K562 (cell line): Measurements from ENCODE around the gene LRRC49.

Experiments
- CHD1 ChIP-seq: fragments of 200-600 bp; sonication (generic); IDR thresholded peaks from one replicate; pipeline ENCODE4 v1.6.1; 2012; ENCODE audit warnings: mild to moderate bottlenecking, moderate library complexity, low read length, inconsistent platforms
- HNRNPL ChIP-seq: fragments of 200-400 bp; formaldehyde crosslinking; IDR thresholded peaks from 2 replicates; pipeline ENCODE4 v1.6.1; 2017; ENCODE audit warnings: low read depth, mild to moderate bottlenecking, low read length
- NR3C1 ChIP-seq: sonication (generic); formaldehyde crosslinking; IDR thresholded peaks from 2 replicates; pipeline ENCODE4 v1.8.1; 2022; ENCODE audit warnings: missing genetic modification reagents
- RBM17 ChIP-seq: fragments of 200-400 bp; formaldehyde crosslinking; IDR thresholded peaks from 2 replicates; pipeline ENCODE4 v1.6.1; 2017; ENCODE audit warnings: low read depth, mild to moderate bottlenecking, low read length, borderline replicate concordance
- ZBTB7A ChIP-seq: IDR thresholded peaks from 2 replicates; pipeline ENCODE4 v1.6.1; 2011; ENCODE audit warnings: low read depth, mild to moderate bottlenecking, low read length, moderate library complexity, borderline replicate concordance; ENCODE audit not compliant: control insufficient read depth
- TF ChIP-seq, protein P1 (sequence below), 3 experiments: IDR thresholded peaks in 2 of 3; conservative IDR thresholded peaks in 1 of 3; 2 replicates each; pipeline ENCODE4 v1.5.1; 2011 to 2012; ENCODE audit warnings: low read length in 3 of 3, mild to moderate bottlenecking in 3 of 3, control low read depth in 2 of 3, improper control_type of control experiment in 1 of 3, inconsistent platforms in 1 of 3, low read depth in 1 of 3, mixed read lengths in 1 of 3, moderate library complexity in 1 of 3; ENCODE audit not compliant: insufficient read depth in 2 of 3

DNA sequence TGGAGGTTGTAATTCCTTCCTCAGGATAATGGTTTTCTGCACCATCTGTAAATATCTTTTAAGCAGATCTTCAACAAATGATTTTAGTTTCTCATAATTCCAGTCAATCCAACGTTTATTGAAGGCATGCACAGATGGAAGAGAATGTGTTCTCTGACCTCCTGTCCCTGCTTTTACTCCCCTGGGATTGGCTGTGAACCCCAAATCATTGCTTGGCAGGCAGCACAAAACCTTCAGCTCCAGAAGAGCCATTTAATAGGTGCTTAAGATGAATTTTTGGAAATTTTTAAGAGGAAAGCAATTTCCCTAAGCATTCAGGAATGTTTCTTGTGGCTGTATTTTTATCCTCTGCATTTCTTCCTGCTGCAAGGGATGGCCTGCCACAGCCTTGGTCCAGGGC, 197.2 kb downstream of the LRRC49 start:
- TF ChIP-seq RBM17 (no peak), NR3C1 (CRISPR knock-in tag) (no peak), CHD1 (no peak), HNRNPL (no peak), ZBTB7A (no peak)
- TF ChIP-seq, protein P1, sequence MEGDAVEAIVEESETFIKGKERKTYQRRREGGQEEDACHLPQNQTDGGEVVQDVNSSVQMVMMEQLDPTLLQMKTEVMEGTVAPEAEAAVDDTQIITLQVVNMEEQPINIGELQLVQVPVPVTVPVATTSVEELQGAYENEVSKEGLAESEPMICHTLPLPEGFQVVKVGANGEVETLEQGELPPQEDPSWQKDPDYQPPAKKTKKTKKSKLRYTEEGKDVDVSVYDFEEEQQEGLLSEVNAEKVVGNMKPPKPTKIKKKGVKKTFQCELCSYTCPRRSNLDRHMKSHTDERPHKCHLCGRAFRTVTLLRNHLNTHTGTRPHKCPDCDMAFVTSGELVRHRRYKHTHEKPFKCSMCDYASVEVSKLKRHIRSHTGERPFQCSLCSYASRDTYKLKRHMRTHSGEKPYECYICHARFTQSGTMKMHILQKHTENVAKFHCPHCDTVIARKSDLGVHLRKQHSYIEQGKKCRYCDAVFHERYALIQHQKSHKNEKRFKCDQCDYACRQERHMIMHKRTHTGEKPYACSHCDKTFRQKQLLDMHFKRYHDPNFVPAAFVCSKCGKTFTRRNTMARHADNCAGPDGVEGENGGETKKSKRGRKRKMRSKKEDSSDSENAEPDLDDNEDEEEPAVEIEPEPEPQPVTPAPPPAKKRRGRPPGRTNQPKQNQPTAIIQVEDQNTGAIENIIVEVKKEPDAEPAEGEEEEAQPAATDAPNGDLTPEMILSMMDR (IDR thresholded peaks at IDR 0.05 in 2 of 3, conservative IDR thresholded peaks at IDR 0.05 in 1 of 3; ENCODE audit: insufficient read depth in 2 of 3, low read depth in 1 of 3, low read length in 3 of 3), result no peak
